NT2/D1 (cell line): ENCODE data around the gene ZNF346.

Source experiments
- DNase-seq: peaks from one replicate; pipeline ENCODE4 v3.0.0-alpha.2; 2011; ENCODE audit warnings: low read depth, low spot score
- H3K27me3 ChIP-seq: 2 replicates; pipeline ENCODE4 v1.6.0; 2011; ENCODE audit warnings: mild to moderate bottlenecking; ENCODE audit not compliant: insufficient read length, insufficient read depth
- H3K36me3 ChIP-seq: 2 replicates; pipeline ENCODE4 v1.6.1; 2011; ENCODE audit warnings: mild to moderate bottlenecking, low read length, mixed read lengths; ENCODE audit not compliant: insufficient read depth, insufficient read length
- H3K4me1 ChIP-seq: 2 replicates; pipeline ENCODE4 v1.5.1; 2011; ENCODE audit not compliant: insufficient read depth, insufficient read length
- H3K4me3 ChIP-seq: 2 replicates; pipeline ENCODE4 v1.5.1; 2011; ENCODE audit warnings: low read depth; ENCODE audit not compliant: insufficient read length
- H3K9ac ChIP-seq: 2 replicates; pipeline ENCODE4 v1.6.0; 2011; ENCODE audit warnings: low read depth; ENCODE audit not compliant: insufficient read length
- H3K9me3 ChIP-seq: 2 replicates; pipeline ENCODE4 v1.5.1; 2011; ENCODE audit warnings: mild to moderate bottlenecking, low read length; ENCODE audit not compliant: insufficient read depth
- SUZ12 ChIP-seq: IDR thresholded peaks from 2 replicates; pipeline ENCODE4 v1.6.1; 2011; ENCODE audit not compliant: insufficient read length, insufficient read depth; ENCODE audit errors: extremely low read depth
- YY1 ChIP-seq: IDR thresholded peaks from 2 replicates; pipeline ENCODE4 v1.6.1; 2011; ENCODE audit not compliant: insufficient read length, insufficient read depth
- ZNF274 ChIP-seq: IDR thresholded peaks from 2 replicates; pipeline ENCODE4 v1.6.1; 2011; ENCODE audit warnings: mild to moderate bottlenecking, low read depth, low read length

The ZNF346 gene

DNA sequence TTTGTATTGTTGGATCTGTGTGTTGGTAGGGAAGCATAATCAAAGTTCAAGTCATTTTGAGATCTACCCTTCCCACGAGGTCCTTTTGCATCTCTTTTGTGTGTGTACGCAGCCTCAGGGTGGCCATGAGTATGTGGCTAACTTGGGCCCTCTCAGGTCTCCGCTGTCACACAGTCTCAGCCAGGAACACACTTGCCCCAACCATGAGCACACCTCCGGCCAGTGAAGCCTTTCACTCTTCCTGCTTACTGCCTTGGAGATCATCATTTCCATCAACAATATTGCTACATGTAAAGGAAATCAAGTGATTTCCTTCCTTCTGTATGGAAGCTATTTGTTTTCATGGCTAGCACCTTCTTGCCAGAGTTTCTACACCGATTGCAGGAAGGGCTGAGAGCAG, 13.9 kb downstream of the ZNF346 start:
- no peak overlapping the region for H3K4me3 ChIP-seq
- H3K9ac ChIP-seq = no peak overlapping the region
- H3K36me3 ChIP-seq = peaks cover 12% of the 10 kb centered on the region
- no peak for DNase-seq
- peaks cover 5% of the 10 kb centered on the region for H3K4me1 ChIP-seq
- no peaks in the 10 kb centered on the region for H3K9me3 ChIP-seq
- TF ChIP-seq YY1 = no peak
- no peak for TF ChIP-seq ZNF274
- TF ChIP-seq SUZ12 = no peak
- no peaks in the 10 kb centered on the region for H3K27me3 ChIP-seq

GRCh38 chr5:177036921-177037320, 14.4 kb downstream of the ZNF346 start:
- Histone ChIP-seq H3K4me1 (peaks cover 5% of the 10 kb centered on the region), H3K4me3 (no peak overlapping the region), H3K9me3 (no peaks in the 10 kb centered on the region), H3K9ac (no peak overlapping the region), H3K36me3 (peaks cover 17% of the 10 kb centered on the region), H3K27me3 (no peaks in the 10 kb centered on the region)
- no peak for TF ChIP-seq SUZ12
- no peak for TF ChIP-seq YY1
- no peak for TF ChIP-seq ZNF274
- no peak for DNase-seq

DNA sequence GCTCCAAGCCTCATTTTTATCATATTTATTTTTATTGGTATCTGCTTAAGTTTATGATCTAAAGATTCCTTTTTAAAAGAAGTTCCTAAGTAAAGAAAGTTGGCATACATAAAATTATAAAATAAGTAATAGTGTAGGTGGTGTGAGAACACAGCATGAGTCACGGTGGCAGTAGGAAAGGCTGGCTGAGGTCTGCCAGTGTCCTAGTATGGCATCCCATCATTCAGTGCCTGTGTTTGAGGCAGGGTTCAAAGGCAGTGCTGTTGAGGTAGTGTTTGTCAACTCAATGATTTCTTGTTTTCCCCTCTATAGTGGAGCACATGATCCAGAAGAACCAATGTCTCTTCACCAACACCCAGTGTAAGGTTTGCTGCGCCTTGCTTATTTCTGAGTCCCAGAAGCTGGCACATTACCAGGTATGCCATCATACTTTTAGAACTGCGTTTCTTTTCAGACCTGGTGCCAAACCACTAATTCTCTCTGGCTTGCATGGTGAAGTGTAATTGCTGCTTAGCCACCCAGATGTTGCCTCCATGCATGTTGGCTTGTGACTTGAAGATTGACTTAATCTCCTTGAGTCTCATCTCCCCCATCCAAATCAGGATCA, 18.4 kb downstream of the ZNF346 start:
- peaks cover 5% of the 10 kb centered on the region for H3K4me1 ChIP-seq
- H3K27me3 ChIP-seq = no peaks in the 10 kb centered on the region
- H3K4me3 ChIP-seq = no peak overlapping the region
- no peak for DNase-seq
- H3K36me3 ChIP-seq = peaks cover 38% of the 10 kb centered on the region
- H3K9me3 ChIP-seq = no peaks in the 10 kb centered on the region
- TF ChIP-seq ZNF274 (no peak), YY1 (no peak), SUZ12 (no peak)
- no peak overlapping the region for H3K9ac ChIP-seq

DNA sequence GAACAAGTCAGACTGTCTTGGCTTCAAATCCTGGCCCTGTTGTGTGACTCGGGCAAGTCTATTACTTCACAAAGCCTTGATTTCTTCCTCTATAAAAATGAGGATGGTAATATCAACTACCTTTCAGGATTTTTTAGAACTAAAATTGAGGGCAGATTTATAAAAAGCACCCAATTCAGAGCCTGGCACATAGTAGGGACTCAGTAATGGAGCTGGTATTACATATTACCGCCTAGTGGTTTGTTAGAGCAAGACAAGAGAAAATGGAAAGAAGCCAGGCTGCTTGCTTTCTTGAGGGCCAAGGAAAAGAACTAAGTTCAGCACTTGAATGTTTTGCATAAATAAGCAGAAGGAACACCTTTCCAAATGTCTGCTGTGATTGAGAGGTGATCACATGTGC, 19.4 kb downstream of the ZNF346 start:
- Histone ChIP-seq H3K9me3 (no peaks in the 10 kb centered on the region), H3K27me3 (no peaks in the 10 kb centered on the region), H3K9ac (no peak overlapping the region), H3K4me1 (no peaks in the 10 kb centered on the region), H3K4me3 (no peak overlapping the region), H3K36me3 (peaks cover 46% of the 10 kb centered on the region)
- DNase-seq = no peak
- no peak for TF ChIP-seq ZNF274
- TF ChIP-seq YY1 = no peak
- TF ChIP-seq SUZ12 = no peak

DNA sequence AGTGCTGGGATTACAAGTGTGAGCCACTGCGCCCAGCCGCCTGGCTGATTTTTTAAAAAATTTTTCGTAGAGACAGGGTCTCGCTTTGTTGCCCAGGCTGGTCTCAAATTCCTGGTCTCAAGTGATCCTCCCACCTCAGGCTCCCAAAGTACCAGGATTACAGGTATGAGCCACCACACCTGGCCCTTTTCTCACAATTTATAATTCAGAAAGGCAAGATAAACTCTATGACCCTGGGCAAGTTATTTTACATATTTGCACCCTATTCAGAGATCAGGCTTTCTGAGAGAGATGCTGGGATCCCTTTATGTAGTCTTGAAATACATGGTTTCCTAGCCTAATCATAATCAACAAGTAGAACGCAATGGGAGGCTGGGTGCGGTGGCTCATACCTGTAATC, 20.6 kb downstream of the ZNF346 start:
- Histone ChIP-seq H3K4me1 (no peaks in the 10 kb centered on the region), H3K9me3 (no peaks in the 10 kb centered on the region), H3K36me3 (peaks cover 46% of the 10 kb centered on the region), H3K4me3 (no peak overlapping the region), H3K27me3 (no peaks in the 10 kb centered on the region), H3K9ac (no peak overlapping the region)
- no peak for TF ChIP-seq YY1
- no peak for TF ChIP-seq SUZ12
- TF ChIP-seq ZNF274 = no peak
- DNase-seq = no peak

DNA sequence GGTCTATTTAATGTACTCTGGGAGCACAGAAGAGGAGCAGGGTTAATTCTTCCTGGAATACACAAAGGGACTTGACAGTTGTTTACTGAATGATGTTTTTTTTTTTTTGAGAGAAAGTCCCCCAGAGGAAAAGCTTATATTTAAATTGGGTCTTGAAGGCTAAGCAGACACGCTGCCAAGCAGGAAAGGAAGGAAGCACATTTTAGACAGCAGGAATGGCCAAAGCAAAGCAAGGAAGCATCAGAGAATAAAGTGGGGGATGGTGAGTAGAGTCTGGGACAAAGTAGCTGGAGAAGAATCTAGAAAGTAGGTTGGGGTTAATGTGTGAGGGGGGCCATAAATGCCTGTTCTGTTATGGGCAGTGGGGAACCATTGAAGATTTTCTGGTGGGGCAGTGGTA, 21.5 kb downstream of the ZNF346 start:
- no peak for TF ChIP-seq ZNF274
- TF ChIP-seq YY1 = no peak
- no peak for TF ChIP-seq SUZ12

GRCh38 chr5:177044641-177045040, 22.1 kb downstream of the ZNF346 start:
- Histone ChIP-seq H3K4me3 (no peak overlapping the region), H3K9ac (no peak overlapping the region), H3K4me1 (no peaks in the 10 kb centered on the region), H3K27me3 (no peaks in the 10 kb centered on the region), H3K36me3 (peaks cover 49% of the 10 kb centered on the region), H3K9me3 (no peaks in the 10 kb centered on the region)
- no peak for DNase-seq
- TF ChIP-seq SUZ12 (no peak), YY1 (no peak), ZNF274 (no peak)

More for the DNA sequence above, 21.5 kb downstream of the ZNF346 start:
- H3K36me3 ChIP-seq = peaks cover 44% of the 10 kb centered on the region
- DNase-seq = no peak
- H3K4me3 ChIP-seq = no peak overlapping the region
- no peaks in the 10 kb centered on the region for H3K4me1 ChIP-seq
- no peak overlapping the region for H3K9ac ChIP-seq
- no peaks in the 10 kb centered on the region for H3K27me3 ChIP-seq
- H3K9me3 ChIP-seq = no peaks in the 10 kb centered on the region
